GM19035 (cell line): ENCODE data around the gene KIF25.
"Not testable (repeated sequence)": the region's sequence is repeated elsewhere in the genome, so short reads cannot be mapped to it uniquely, and the experiment has no call there.

Experiments used
- ATAC-seq: cut with Tn5 transposase; IDR thresholded peaks from one replicate; pipeline ENCODE4 v1.9.1; 2021; ENCODE audit not compliant: unreplicated experiment

KIF25 gene

DNA sequence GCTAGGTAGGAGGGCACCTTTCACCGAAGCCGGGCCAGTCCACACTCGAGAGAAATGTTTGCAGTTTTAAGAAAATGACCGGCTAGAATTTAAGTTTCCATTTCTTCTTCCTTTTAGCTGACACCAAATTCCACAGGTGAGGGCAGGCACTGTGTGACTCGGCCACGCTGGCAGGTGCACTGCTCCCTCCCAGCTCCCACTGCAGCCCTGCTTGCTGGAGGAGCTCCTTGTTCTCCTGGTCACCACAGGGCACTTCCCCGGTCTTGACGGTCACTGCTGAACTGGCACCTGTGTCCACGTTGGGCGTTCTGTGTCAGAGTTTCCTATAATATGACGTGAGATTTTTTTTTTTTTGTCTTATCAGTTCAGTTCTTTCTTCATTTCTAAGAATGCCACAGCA is 3.6 kb upstream of the KIF25 start:
- ATAC-seq, result no peak

DNA sequence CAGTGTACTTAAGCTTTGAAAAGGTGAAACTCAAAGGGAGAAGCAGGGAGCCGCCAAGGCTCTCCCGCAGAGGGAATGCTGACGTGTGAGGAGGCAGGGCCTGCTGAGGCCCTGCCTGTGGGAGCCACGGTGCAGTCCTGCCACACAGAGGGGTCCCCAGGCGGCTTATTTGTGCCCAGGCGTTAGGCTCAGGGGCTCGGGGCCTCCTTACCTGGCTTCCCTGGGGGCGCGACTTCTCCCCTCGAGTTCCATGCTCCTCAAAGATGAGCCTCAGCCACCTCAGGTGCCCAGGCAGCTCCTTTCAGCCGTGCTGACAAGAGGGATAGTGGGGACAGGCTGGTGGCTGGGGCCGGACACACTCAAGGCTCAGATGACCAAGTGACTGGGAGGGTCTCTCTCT is 2.2 kb upstream of the KIF25 start:
- ATAC-seq, result no peak

DNA sequence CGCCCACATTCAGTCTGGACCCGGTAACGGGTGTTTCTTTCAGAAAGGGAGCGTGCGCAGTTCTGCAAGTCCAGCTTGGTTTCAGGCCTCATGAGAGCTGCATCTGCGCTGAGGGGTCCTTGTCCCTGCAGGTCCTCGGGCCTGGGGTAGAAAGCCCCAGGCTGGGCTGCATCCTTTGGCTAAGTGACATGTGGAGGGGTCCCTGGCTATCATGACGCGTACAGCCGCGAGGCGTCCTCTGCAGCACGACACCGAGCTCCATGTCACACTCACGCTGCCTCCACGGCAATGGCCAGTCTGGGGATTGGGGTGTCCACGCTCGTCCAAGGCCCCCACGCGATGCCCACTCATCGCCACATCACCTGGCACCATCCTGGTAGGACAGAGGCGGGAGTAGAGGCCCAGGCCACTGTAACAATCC is 1.7 kb upstream of the KIF25 start:
- ATAC-seq, result no peak

DNA sequence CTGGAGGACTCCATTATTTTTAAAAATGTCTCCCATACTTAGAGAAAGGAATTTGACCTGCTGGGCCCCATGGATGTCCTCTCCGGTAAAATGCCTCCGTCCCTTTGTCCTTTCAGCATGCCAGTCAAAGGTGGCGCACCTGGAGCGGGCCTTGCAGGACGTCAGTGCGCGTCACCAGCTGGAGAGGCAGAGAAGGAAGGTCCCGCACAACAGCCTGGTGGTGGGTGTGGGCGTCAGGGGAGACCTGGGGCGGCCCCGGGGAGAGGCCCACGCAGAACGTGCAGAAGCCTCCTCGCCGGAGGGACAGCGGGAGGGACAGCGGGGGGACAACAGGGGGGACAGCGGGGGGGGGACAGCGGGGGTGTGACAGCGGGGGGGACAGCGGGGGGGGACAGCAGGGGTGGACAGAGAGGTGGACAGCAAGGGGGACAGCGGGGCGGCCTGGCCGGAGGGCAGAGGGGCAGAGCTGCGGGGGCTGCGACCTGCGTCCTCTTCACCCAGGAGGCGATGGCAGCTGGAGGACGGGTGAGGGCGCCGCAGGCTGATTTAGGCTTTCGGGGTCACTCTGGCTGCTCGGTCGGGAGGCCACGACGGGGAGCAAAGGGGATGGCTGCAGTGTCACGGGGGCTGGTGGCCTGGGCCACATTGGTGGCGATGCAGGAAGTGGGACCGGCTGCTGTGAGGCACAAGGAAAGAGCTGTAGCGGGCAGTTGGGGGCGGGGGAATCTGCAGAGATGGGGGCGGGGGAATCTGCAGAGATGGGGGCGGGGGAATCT is 859 bp upstream of the KIF25 start:
- no peak for ATAC-seq

DNA sequence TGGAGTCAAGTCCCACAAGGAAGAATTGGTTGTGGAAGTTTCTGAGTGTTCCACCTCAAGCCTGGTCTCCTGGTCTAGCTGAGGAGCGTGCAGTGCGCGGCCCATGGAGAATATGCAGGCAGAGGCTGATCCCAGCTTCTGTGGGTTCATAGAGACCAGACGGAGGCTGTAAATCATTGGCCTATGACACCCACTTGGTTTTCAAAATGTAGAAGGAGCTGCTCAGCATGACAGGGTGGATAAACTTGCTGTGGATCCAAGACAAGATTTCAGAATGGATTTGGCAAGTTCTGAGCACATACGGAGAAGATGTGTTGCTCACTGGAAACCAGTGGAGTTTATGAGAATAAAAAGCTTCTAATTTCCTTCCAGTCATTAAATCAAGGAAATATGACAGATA is 744 bp downstream of the KIF25 start:
- no peak for ATAC-seq

DNA sequence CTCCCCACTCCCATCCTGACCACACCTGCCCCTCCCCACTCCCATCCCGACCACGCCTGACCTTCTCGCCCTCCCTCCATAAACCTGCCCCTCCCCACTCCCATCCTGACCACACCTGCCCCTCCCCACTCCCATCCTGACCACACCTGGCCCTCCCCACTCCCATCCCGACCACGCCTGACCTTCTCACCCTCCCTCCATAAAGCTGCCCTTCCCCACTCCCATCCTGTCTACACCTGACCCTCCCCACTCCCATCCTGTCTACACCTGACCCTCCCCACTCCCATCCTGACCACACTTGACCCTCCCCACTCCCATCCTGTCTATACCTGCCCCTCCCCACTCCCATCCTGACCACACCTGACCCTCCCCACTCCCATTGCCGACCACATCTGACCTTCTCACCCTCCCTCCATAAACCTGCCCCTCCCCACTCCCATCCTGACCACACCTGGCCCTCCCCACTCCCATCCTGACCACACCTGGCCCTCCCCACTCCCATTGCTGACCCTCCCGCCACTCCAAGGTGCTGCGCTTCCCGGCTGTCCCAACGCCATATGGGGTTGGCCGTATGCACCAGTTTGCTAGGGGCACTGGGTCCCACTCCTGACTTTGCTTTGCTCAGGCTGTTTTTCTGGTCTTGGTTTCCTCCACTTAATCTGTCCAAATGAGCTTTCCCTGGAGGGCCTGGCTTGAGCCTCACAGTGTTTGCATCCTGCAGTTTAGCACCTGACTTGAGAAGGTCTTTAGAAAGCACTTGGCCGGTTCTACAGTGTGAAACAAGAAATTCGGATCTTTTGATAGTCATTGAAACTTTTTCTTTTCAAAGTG is 2.9 kb downstream of the KIF25 start:
- ATAC-seq, result no peak

DNA sequence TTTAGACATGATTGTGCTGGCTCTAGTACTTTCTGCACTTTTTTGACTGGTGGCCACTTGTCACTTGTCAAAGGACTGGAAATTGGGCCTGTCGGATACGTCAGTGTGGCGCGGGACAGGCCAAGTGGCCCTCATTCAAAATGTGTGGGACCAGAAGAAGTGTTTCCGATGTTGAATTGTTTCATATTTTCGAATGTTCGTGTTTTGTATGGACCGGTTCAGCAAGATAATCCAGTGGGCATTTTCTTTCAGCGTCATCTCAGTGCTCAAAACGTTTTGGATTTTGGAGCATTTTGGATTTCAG is 3.5 kb downstream of the KIF25 start:
- no peak for ATAC-seq

DNA sequence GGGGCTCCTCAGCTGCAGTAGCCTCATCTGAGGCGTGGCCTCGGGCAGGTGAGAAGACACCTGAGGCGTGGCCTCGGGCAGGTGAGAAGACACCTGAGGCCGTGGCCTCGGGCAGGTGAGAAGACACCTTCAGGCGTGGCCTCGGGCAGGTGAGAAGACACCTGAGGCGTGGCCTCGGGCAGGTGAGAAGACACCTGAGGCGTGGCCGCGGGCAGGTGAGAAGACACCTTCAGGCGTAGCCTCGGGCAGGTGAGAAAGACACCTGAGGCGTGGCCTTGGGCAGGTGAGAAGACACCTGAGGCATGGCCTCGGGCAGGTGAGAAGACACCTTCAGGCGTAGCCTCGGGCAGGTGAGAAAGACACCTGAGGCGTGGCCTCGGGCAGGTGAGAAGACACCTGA is 4.0 kb downstream of the KIF25 start:
- not testable (repeated sequence) for ATAC-seq

DNA sequence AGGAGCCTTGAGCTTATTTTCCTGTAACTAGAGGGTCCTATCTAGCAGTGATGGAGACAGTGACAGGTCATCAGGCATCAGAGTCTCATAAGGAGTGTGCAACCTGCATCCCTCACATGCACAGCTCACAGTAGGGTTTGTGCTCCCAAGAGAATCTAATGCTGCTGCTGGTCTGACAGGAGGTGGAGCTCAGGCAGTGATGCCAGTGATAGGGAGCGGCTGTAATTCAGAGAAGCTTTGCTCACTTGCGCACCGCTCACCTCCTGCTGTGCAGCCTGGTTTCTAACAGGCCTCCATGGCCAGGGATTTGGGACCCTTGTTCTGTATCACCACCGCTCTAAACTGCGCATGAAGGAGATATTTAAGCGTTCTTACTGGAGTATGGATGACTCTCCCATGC is 5.3 kb downstream of the KIF25 start:
- no peak for ATAC-seq

DNA sequence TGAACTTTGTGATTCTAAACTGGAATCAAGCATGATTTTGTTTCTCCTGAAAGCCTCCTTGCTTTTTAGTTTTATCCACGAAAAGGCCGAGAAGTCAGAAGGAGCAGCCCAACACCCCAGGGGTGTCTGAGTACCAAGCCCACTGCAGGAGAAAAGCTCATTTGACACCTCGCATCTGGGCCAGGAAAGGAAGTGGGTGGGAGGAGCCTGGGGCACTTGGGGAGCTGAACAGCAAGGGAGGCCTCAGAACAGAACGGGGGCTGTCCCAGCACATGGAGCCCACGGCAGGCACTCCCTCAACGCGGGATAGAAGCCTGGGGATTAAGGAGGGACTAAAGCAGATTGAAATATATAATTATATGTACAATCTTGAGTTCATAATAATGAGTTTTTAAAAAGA is 6.6 kb downstream of the KIF25 start:
- ATAC-seq, result no peak

DNA sequence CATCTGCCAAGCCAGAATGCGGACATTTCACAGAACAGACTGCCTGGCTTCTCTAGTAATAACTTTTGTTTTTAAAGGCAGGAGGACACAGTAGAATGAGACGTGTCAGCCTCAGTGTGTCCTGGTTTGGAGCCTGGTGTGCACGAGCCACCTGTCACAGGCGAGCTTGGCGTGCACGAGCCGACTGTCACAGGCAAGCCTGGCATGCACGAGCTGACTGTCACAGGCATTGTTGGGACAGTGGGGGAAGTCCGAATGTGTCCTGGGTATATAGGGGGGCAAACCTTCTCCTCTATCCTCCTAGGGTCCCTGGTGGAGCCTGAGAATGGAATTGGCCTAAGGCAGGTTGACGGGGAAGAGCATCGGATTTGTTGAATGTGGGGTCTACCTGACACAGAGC is 7.5 kb downstream of the KIF25 start:
- ATAC-seq, result no peak

DNA sequence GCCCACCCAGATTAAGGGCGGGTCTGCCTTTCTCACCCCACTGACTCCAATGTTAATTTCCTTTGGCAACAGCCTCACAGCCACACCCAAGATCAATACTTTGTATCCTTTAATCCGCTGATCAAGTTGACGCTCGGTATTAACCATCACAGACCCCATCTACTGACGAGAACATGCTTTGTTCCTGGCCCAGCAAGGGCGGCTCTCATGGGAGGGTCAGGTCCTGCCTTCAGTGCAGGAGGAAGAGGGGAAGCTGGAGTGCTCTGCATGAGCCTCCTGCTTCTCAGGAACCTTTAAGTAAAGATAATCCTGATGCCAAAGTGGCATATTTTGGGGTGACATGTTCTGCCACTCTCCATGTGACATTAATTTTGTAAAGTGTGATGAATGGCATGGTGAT is 8.3 kb downstream of the KIF25 start:
- no peak for ATAC-seq

DNA sequence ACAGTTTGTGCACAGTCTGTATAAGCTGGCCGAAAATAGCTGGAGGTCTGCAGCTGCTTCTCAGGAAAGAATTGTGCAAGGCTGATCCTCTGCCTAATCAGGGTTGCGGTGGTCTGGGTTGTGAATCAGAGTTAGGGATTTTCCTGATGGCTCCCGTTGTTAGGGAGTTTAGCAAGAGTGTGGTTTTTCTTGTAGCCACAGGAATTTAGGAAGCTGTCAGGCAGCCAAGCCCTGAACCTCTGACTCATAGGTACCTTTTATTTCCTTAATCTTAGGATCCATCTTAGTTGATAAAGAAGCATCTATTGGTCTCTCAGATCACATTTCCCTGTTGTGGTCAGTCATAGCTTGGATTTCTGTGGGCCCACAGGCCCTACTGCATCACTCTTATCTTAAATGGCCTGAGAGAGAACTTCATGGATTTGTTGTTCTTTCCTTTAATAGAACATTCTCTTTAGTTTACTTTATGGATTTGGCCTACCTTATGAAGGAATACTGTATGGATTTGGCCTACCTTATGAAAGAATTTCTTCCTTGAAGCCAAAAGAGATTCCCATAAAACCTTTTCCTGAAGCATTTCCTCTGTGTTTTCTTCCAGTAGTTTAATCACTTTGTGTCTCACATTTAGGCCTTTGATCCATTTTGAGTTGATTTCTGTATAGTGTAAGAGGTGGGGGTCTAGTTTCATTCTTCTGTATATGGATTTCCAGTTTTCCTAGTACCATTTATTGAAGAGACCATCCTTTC is 10.3 kb downstream of the KIF25 start:
- no peak for ATAC-seq

DNA sequence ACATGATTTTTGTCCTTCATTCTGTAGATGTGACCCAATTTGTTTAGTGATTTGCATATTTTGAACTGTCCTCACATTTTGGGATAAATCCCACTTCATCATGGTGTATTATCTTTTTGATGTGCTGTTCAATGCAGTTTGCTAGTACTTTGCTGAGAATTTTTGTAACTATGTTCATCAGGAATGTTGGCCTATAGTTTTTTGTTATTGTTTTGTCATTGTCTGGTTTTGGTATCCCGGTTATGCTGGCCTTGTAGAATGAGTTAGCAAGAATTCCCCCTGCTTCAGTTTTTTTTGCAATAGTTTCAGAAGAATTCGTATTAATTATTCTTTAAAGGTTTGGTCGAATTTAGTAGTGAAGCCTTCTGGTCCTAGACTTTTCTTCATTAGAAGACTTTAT is 11.9 kb downstream of the KIF25 start:
- ATAC-seq, result no peak

DNA sequence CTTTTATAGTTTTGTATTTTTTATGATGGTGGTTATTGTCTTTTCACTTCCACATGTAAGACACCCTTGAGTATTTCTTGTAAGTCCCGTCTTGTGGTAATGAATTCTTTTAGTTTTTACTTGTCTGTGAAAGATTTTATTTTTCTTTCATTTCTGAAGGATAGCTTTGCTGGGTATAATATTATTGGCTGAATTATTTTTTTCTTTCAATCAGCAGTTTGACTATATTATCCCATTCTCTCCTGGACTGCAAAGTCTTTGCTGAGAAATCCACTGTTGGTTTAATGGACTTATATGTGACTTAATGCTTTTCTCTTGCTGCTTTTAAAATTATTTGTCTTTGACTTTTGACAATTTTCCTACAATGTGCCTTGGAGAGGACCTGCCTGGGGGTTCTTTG is 13.8 kb downstream of the KIF25 start:
- no peak for ATAC-seq

DNA sequence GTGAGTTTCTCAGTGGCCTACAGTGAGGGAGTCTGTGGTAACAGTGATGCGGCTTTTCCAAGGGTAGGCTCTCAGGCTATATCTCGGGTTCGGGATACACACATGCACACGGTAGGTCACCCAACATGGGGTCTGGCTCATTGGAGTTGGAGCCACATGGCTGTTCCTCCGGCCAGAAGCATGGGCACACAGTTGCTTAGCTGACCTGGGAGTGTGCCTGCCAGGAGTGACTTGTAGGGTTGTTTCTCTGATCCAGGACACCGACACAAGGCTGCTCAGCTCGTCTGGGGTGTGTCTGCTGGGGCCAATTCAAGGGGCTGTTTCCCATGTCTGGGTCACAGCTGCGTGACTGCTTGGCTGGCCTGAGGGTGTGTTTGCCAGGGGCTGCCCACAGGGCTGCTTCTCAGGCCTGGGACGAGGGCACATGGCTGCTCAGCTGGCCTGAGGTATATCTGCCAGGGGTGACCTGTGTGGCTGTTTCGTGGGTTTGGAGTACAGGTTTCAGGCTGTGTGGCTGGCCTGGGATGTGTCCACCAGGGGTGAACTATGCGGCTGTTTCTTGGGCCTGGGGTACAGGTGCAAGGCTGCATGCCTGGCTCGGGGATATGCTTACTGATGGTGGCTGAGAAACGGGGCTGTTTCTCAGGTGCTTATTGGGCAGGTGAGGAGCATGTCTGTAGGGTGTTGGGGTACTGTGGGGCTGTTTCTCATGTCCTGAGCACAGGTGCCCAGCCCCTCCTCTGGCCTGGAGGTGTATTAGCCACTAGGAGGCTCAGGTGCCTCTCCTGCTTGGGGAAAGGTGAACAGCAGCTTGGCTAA is 15.2 kb downstream of the KIF25 start:
- ATAC-seq, result no peak

DNA sequence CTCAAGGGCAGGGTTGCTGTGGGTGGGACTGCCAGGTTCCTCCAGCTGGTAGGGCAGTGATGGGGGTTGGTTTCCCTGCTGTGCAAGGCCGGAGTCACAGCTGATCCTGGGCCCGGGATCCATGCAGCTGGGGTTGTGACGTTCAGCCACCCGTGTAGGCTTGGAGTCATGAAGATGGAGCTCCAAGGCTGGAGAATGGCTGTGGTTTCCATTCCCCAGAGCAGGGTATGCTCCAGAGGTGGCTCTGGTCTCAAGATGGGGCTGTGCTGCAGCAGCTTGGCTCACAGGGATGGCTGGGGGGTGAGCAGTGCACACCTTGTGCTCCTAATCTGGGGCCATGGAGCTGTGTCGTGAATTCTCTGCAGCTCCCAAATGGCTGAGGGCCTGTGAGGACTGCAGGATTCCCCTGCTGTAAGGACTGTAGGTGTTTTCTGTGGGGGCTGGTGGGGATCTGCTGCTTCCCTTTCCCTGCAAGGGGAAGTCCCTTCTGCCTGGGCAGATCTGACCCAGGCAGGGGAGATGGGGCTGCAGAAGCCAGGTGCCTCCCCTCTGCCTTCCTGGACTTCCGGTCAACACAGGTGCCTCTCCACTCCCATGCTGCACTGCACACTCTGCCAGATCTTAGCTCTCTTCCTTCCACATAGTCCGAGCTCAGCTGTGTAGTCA is 15.9 kb downstream of the KIF25 start:
- no peak for ATAC-seq

DNA sequence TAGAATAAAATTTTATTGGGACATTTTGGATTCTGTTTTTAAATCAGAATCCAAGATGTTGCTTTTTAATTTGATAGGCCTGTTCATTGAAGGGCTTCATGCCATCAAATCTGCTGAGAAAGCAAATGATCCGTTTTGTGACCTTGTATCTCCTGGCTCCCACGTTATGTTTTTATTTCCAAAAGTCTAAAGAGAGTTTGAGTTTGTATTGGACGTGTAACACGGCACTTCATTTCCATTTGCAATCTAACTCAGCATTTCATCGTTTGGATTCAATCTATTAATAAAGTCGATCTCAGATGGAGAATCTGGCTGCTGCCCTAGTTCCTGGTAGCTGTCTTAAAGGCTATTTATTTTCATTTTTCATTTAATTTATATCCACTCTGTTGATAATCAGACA is 17.0 kb downstream of the KIF25 start:
- ATAC-seq, result no peak

DNA sequence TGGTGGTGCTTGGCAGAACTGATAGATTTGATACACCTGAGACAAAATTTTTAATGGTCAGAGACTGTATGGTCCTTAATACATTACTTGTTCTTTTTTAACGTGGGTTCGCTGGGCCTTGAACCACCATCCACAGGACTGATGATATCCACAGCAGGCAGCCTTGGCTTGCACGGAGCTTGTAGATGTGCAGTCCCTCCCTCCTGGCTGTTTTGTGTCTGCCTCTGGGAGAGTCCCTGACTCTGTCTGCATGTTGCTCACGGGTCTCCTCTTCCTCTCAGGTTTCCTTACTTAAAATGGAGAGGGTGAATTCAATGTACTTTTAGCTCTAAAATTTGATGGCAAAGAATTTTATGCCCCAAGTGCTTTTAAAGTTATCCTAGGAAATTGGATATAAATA is 17.5 kb downstream of the KIF25 start:
- ATAC-seq, result no peak

DNA sequence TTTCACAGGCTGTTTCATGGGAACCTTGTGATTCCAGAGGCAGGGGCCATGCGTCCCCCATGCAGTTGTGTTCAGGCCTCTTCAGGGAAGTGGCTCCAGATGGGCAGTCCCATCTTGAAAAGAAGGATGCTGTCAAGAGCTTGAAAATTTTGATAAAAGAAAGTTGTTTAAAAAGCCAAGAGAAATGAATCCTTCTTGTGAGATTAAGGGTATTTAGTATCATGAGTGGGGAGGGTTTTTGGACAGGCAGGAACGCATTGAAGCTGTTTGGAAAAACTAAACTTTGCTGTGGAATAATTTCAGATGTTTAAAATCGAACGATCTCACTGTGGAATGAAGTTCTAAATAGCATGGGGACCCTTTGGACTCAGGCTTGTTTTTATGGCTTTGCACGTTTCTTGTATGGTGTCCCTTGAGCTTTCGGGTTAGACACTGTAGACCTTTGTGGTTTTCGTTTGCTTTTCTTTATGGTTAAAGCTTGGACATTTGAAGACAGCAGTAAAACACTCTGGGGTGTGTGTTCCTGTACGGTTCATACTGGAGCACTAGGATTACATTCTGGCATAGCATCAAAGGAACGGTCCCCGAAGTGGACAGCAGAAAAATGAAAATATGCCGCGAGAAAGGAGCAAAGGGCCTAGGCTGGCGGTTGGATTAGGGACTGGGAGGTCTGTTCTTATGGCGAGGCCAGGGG is 18.2 kb downstream of the KIF25 start:
- ATAC-seq, result no peak
